A204.1 (cell line): ENCODE data around the gene SRP68.

Experiments
- FAIRE-seq: peaks from 2 replicates; lab custom pipeline; 2012; peaks lifted over from hg19 to GRCh38; lab: Jason Lieb, UNC

Gene SRP68

DNA sequence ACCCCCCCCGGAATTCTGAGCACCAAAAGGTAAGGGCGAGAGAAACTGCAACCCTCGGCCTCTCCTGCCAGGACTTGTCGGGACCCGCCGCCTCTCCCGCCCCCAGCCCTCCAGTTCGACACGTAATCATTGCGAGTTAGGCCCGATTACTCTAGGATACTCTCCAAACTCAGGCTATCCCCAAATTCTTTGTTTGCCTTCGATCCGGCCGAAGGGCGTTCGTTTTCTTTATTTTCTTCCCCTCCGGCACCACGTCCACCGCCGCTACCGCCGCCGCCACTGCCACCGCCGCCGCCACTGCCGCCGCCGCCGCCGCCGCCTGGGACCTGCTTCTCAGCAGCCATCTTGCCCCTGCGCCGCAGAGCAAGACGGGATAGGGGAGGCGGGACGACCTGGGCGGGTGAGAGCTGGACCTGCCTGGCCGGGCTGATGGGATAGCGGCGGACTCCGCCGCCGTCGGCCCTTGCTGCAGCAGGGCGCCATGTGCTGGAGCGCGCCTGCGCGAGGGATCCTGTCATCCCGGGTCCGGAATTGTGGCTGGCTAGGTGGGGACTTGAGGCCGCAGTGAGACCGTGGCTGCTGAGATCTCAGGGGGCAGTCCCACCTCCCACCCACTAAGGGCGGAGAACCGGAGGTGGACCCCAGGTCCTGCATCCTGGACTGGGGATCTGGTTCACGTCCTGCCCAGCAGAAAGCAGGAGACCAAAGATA lies at the start of gene SRP68:
Gene SRP68 (minus strand): TSS at position 370 of the 711 bp plus-strand sequence. CDS start 26 bp downstream, at position 344.
- peak; percentile 11 for FAIRE-seq

DNA sequence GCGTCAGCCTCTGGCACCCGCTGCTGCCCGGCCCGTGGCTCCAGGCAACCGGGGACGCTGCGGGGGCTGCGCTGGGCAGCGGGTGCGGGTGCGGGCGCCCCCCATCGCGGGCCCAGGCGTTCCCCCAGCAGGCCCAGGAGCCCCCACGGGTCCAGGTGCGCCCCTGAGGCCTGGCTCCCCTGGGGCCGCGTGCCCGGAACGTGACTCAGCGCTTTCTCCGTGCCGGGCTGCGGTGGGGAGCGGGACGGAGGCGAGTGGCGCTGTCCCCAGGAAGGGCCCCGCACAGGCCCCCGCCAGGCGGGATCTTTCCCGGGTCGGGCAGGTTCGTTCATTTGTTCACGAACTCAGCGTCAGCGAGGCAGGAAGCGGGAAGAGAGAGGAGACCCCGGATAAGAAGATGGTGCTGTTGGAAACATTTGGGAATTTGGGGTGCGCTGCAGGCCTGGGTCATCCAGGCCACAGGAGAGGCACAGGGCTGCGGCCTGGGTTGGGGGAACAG lies 49.7 kb upstream of the SRP68 start:
- no peak for FAIRE-seq

DNA sequence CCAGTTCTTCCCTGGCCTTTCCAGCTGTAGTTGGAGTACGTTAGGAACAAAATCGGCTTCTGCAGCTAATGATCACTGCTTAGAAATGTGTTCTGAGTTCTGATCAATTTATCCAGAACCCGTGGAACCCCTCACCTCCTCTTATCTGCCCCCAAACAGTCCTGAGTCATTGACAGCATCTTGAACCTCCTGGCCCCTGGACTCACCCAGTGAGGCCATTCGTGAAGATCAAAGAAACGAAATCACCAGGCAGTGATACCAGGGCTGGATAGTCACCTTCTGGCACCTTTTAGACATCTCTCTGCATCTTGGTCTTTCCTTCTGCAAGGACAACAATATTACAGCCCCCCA lies 48.3 kb upstream of the SRP68 start:
- FAIRE-seq, result no peak

DNA sequence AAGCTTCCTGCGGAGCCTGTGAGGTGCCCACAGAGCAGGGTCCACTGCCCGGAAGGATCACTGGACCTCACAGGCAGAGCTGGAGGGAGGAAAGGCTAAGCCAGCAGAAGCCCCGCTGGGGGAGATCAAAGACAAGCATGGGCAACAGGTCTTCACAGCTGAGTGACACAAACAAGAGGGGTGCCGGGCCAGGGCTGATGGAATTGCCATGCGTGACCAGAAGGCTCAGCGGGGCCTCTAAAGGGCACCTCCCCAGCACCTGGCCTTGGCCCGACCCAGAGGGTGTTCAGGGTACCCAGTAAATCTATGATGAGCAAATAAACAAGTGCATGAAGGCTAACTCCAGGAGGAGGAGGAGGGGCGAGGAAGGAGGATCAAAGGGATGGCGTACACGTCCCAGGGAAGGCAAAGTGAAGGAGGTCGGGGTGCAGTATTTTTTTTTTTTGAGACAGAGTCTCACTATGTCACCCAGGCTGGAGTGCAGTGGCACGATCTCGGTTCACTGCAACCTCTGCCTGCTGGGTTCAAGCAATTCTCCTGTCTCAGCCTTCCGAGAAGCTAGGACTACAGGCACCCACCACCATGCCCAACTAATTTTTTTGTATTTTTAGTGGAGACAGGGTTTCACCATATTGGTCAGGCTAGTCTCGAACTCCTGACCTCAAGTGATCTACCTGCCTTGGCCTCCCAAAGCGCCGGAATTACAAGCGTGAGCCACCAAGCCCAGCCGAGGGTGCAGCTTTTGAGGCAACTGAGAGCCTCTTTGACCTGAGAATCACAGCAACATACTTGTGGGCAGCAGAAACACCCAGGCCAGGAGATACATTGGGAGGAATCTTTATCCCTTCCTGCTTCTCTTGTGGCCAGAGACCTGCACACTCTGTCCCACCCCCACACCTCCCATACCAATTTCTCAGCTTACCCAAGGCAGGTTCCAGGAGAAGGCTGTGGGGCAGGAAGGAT lies 47.4 kb upstream of the SRP68 start:
- FAIRE-seq, result no peak

DNA sequence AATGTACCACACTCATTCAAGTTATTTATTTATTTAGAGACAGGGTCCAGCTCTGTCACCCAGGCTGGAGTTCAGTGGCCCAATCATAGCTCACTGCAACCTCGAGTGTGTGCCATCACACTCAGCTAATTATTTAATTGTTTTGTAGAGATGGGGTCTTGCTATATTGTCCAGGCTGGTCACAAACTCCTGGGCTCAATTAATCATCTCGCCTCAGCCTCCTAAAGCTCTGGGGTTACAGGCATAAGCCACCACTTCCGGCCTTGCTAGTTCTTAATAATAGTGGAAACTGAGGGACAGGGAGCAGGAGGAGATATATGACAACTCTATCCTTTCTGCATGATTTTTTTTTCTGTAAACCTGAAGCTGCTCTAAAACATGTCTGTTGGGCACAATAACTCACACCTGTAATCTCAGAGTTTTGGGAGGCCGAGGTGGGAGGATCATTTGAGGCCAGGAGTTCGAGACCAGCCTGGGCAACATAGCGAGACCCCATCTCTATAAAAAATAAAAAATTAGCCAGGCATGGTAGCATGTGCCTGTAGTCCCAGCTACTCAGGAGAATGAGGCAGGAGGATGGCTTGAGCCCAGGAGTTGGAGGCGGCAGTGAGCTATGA lies 42.9 kb upstream of the SRP68 start:
- no peak for FAIRE-seq

DNA sequence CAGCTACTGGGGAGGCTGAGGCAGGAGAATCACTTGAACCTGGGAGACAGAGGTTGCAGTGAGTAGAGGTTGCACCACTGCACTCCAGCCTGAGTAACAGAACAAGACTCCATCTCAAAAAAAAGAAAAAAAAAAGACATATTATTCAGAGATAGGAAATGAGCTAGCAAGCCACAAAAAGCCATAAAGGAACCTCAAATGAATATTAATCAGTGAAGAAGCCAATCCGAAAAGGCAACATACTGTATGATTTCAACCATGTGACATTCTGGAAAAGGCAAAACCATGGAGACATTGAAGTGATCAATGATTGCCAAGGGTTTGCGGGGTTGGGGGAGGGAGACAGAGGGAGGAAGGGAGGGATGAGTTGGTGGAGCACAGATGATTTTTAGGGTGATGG lies 39.6 kb upstream of the SRP68 start:
- FAIRE-seq, result no peak

DNA sequence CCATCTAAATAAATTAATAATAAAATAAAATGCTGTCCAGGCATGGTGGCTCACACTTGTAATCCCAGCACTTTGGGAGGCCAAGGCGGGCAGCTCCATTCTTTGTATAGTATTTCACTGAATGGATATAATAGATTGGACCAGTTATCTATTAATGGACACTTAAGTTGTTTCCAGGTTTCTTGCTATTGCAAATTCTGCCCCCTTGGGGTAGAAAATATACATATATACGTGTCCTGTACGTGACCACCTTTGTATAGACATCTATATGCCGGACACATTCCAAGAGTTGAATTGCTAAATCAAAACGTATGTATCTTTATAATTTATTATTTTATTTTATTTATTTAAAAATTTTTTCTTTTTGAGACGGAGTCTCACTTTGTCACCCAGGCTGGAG lies 35.2 kb upstream of the SRP68 start:
- no peak for FAIRE-seq

DNA sequence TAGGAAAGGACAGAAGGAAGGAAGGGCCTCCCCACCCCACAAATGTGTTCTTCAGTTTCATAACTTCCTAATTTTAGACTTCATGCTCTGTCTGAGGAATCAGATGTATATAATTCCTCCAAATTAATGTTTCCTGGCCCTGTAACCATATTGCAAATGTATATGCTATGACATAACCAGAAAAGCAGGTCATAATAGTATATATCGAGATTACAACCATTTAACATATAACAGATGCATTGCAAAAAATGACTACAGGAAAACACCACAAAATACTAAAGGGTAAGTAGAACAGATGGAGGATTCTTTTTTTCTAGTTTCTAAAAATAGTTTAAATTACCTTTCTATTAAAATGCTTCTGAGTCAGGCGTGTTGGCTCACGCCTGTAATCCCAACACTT lies 34.4 kb upstream of the SRP68 start:
- FAIRE-seq, result no peak

DNA sequence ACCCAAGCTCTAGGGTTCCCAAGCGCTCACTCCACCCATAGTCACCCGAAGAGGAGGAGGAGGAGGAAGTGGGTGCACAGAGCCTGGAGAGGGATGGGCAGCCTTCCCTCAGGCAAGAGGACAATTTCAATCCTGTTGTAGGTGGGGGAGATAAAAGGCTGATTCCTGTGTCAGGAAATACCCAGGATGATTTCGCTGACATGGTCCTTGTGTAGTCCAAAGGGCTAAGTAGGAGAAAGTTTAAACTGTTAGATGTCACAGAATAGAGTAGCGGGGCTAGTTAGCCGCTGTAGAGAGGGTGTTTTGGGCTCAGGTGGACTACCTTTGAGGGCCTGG lies 32.5 kb upstream of the SRP68 start:
- FAIRE-seq, result no peak

DNA sequence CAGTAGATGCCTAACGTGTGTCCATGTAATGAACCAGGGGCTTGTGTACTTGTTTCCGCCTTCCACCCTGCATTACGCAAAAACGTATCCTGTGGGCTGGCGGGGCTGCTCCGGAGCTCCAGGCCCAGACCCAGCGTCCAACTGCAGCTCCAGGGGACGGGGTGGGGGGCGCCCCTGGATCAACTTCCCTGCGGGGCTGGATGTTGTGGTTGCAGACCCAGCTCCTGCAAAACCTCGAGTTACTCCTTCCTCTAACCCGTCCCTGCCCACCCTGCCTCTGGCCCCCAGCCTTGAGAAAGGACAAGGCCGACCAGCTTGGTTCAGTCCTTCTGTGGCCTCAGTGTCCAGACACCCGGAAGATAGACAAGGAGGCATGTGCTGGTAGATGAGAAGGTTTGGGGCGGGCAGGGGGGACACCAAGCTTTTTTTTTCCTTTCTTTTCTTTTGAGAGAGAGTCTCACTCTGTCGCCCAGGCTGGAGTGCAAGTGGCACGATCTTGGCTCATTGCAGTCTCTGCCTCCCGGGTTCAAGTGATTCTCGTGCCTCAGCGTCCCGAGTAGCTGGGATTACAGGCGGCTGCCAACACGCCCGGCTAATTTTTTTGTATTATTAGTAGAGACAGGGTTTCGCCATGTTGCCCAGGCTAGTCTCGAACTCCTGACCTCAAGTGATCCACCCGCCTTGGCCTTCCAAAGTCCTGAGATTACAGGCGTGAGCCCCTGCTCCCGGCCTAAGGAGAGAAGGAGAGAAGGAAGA lies 32.0 kb upstream of the SRP68 start:
- no peak for FAIRE-seq

DNA sequence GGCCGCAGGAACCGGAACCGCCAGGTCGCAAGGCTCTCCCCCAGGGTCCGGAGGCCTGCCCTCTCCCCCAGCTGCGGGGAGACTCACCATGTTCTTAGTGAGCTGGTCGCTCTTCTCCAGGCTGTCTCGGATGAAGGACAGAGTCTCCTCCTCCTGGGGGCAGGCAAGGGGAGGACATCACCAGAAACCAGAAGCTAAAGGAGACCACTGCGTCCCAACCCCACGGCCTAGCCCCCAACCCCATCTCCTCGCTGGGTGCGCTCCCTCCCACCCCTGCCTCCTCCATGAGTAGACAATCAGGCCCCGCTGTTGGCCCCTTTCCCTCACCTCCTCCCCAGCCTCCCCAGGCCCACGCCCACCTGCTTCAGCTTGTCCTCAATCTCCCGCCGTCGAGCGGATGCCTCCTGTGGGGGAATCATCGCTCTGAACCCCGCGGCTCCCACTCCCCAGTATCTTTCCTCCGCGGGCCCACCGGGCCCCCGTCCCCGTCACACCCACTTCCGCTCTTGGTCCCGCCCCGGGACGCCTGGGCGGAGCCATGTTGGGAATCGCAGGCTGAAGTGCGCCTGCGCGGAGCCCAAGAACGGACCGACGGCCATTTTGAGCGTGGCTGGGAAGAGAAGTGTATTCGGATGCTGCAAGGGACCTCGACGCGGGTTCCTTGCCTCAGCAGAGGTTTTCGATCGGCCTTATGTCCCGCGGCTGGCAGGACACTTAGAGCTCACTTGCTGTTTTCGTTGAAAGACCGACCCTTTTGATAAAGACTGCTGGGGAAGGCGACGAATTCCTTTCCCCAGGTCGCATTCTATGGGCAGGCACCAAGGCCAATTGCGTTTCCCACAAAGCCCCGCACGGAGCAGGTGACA lies 31.2 kb upstream of the SRP68 start, which contains the start of gene EXOC7:
Gene EXOC7 (minus strand): TSS at position 514 of the 866 bp plus-strand sequence. CDS start 95 bp downstream, at position 419.
- no peak for FAIRE-seq

DNA sequence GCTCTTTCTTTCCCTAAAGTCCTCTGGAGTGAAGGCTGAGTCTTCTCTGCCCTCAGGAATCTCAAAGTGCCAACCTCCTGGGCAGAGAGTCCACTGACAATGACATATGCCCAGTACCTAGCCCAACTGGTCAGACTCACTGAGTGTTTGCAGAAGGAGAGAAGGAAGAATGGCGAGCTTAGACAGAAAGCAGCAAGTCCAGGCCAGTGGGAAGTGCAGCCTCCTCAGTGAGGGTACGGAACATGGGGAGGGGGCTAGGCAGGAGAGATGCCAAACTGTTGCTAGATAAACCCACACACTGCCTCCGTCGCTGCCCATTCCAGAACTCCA lies 30.6 kb upstream of the SRP68 start:
- no peak for FAIRE-seq

DNA sequence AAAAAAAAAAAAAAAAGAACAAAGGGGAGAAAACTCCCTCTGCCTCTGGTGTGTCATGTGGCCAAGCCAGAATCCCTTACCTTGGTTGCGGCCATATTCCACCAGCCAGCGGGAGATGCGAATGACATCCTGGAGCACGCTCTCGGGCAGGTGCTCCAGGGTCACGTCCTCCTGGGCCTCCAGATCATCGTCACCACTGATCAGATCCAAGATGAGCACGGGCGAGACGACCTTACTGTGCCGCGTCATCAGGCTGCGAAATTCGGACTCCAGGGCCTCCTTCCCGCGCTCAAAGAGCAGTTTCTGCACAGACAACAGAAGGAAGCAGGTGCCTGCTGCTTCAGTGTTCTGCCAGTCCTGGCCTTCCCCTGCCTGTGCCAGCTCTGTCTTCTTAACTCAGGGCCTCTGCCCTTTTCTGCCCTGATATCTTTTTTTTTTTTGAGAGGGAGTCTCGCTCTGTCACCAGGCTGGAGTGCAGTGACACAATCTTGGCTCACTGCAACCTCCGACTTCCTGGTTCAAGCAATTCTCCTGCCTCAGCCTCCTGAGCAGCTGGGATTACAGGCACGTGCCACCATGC lies 25.5 kb upstream of the SRP68 start:
- no peak for FAIRE-seq

DNA sequence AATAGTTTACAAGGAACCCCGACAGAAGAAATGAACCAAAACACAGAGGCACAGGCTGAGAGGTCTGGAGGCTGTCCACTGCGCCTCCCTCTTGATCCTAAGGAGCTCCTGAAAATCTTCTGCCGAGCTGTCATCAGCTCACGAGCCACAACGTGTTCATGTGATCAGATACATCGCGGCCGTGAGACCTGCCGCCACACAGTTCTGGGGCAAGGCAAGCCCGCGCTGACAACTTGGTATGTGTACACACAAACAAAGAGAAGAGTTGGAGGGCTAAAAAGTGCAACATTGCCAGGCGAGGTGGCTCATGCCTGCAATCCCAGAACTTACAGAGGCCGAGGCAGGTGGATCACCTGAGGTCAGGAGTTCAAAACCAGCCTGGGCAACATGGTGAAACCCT lies 23.6 kb upstream of the SRP68 start:
- no peak for FAIRE-seq

DNA sequence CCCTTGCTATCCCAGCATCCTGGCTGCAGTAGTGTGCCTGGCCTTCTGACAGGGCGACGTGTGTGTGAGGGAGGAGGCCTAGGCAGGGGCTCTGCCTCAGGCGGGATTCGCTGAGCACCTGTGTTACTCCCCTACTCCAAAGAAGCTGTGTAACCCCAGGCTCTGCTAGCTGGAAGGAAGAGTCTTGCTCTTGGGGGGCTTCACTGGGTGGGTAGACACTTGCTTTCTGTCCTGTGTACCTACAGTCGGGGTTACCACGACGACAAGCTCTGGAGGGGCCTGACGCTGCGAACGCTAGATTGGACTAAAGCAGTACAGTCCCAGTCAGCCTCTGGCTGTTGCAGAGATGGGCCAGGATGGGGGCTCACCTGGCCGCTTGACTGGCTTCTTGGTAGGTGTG lies 21.7 kb upstream of the SRP68 start:
- FAIRE-seq, result no peak

DNA sequence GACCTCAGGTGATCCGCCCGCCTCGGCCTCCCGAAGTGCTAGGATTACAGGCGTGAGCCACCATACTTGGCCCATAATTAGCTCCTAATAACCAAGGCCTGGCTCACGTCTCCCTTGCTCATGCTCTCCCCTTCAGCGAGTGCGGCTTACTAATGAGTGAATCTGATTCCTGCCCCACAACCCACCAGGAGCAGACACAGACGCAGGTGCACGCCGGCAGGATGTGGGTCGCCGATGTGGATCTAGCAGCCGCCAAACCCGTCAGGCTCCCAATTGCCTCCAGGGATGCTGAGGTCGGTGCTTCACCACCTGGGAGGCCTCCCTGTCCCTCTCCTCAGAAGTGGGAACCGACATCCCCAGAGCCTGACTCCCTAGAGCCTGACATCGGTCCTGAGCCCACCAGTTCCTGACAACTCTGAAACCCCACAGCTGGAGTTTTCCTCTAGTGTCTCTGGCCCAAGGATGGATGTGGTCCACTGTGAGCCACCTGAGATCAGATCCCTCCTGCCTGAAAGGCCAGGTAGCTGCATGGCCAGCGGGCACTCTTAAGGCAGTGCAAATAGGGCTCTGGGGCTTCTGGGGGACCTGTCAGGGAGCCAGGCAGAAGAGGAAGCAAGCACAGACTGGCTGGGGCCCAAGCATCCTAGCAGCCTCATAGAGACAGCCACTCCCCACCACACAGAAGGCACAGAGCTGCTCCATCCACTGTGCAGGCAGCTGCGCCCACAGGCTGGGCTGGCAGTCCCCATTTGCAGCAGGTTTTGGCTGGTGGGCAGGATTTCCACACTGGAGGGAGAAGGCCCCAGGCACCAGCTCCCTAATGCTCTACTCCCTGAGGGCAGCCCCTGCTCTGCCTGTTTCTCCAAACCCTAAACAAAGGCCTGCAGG lies 20.5 kb upstream of the SRP68 start:
- FAIRE-seq, result no peak

DNA sequence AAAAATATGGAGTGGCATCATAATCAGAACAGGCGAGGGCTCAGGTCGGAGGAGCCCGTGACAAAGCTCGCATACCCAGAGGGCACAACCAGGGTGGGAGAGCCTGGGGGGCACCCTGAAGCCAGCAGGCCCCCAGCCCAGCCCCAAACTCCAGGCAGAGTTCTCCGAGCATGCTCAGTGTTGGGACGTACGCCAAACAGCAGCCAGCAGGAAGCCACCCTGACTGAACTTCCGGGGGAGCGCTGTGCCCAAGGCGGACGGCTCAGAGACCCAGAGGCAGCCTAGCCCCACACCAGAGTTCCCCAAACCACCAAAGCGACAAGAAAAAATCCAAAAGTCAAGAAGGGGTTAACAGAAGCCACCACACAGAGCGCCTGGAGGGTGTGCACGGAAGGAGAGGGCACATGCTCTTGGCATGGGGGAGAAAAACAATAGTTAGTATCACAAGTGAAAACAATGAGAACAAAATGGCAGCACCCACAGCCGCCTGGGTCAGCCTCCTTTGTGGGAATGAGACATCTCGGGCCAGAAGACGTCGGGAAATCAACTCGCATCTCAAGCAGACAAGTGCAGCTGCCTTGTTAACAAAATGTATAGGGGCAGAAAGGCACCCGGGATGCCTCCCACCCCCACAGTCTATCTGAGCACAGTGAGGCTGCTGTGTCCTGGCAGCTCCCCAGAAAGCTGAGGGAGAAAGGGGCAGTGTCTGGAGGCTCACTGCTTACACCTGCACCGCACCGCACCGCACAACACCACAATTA lies 19.4 kb upstream of the SRP68 start:
- no peak for FAIRE-seq

DNA sequence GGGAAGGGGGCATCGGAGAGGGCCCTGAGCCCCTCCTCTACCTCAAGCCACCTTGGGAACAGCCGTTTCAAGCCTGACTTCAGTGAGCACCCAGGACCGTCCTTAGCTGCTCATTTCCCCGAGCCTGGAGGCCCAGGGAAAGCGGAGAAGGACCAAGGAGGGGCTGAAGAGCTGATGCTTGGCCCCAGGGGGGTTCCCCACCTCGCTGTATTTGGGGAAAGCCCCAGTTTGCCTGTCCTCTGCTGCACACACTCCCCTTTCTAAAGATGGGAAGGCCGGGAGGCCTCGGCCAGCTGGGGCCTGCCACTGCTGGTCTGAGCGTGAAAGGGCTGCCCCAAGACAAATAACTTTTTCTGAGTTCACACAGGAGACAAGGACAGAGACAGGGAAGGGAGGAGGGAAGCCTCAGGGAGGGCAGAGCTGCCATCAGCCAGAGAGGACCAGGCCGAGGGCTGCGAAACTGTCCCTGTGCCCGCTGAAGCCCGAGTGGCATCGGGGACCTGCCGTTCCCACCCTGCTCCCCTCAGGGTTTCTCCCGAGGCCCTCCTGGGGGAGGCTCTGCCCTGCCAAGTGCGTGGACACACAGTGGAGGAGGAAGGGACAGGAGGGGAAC lies 18.3 kb upstream of the SRP68 start:
- no peak for FAIRE-seq
